Smooth muscle cell (in vitro differentiated cells): Measurements from ENCODE around the gene NREP. TPM values are rescaled to one million over a fixed set of nuclear protein-coding genes. Genes with fewer than 3 reads are reported as not detected.

Experiments used
- DNase-seq: peaks from one replicate; lab custom pipeline; 2025; ENCODE audit not compliant: unreplicated experiment; lab: John Stamatoyannopoulos, UW
- H2AFZ ChIP-seq: fragments of 200-600 bp; sonication (generic); 2 replicates; pipeline ENCODE4 v1.6.0; 2016; ENCODE audit warnings: antibody characterized with exemption, low read depth, mild to moderate bottlenecking
- H3F3A ChIP-seq: fragments of 200-600 bp; sonication (generic); 2 replicates; pipeline ENCODE4 v1.6.0; 2017; ENCODE audit warnings: antibody characterized with exemption, low read depth
- H3K27ac ChIP-seq: fragments of 200-600 bp; sonication (generic); 2 replicates; pipeline ENCODE4 v1.5.1; 2016; ENCODE audit warnings: low read depth, mild to moderate bottlenecking
- H3K27me3 ChIP-seq: fragments of 200-600 bp; sonication (generic); 2 replicates; pipeline ENCODE4 v1.6.1; 2016; ENCODE audit warnings: low read depth, mild to moderate bottlenecking
- H3K36me3 ChIP-seq: fragments of 200-600 bp; sonication (generic); 2 replicates; pipeline ENCODE4 v1.5.1; 2016; ENCODE audit warnings: low read depth
- H3K4me1 ChIP-seq: fragments of 200-600 bp; sonication (generic); 2 replicates; pipeline ENCODE4 v1.5.1; 2016; ENCODE audit warnings: low read depth
- H3K4me2 ChIP-seq: fragments of 200-600 bp; sonication (generic); 2 replicates; pipeline ENCODE4 v1.6.0; 2016; ENCODE audit warnings: mild to moderate bottlenecking
- H3K4me3 ChIP-seq: fragments of 200-600 bp; sonication (generic); 2 replicates; pipeline ENCODE4 v1.5.1; 2016; ENCODE audit warnings: mild to moderate bottlenecking
- H3K79me2 ChIP-seq: fragments of 200-600 bp; sonication (generic); 2 replicates; pipeline ENCODE4 v1.6.0; 2016; ENCODE audit warnings: low read depth, mild to moderate bottlenecking
- H3K9ac ChIP-seq: fragments of 200-600 bp; sonication (generic); 2 replicates; pipeline ENCODE4 v1.6.0; 2016; ENCODE audit warnings: low read depth
- H3K9me3 ChIP-seq: fragments of 200-600 bp; sonication (generic); replicated peaks from 2 replicates; pipeline ENCODE4 v1.5.1; 2016; ENCODE audit warnings: low read depth
- H4K20me1 ChIP-seq: fragments of 200-600 bp; sonication (generic); 2 replicates; pipeline ENCODE4 v1.6.0; 2016; ENCODE audit warnings: low read depth
- WGBS: methylation state at CpG from one replicate; pipeline ENCODE4 v1.1.7; 2016; ENCODE audit warnings: low lambda C conversion rate; 5-methylcytosine and 5-hydroxymethylcytosine counted together
- polyA plus RNA-seq: library from polyadenylated mRNA; unstranded; fragments of >200 nt; fragmentation: Nextera tagmentation; extraction: Ambion mirVana; gene quantifications from 2 replicates; pipeline ENCODE4 v1.2.1, GENCODE V29; 2016
- total RNA-seq: library from RNA; depleted of rRNA; stranded (reverse); fragments of >200 nt; gene quantifications from 2 replicates; pipeline ENCODE4 v1.2.3, GENCODE V29; 2014
- TF ChIP-seq, protein P1 (sequence below): fragments of 200-600 bp; sonication (generic); IDR thresholded peaks from 2 replicates; pipeline ENCODE4 v1.5.1; 2017; ENCODE audit warnings: borderline replicate concordance, mild to moderate bottlenecking, antibody characterized with exemption; ENCODE audit not compliant: insufficient read depth, poor library complexity, severe bottlenecking

The NREP gene
- total and polyA plus RNA-seq, 2 experiments from 2014 or later, result 191 to 270 TPM

DNA sequence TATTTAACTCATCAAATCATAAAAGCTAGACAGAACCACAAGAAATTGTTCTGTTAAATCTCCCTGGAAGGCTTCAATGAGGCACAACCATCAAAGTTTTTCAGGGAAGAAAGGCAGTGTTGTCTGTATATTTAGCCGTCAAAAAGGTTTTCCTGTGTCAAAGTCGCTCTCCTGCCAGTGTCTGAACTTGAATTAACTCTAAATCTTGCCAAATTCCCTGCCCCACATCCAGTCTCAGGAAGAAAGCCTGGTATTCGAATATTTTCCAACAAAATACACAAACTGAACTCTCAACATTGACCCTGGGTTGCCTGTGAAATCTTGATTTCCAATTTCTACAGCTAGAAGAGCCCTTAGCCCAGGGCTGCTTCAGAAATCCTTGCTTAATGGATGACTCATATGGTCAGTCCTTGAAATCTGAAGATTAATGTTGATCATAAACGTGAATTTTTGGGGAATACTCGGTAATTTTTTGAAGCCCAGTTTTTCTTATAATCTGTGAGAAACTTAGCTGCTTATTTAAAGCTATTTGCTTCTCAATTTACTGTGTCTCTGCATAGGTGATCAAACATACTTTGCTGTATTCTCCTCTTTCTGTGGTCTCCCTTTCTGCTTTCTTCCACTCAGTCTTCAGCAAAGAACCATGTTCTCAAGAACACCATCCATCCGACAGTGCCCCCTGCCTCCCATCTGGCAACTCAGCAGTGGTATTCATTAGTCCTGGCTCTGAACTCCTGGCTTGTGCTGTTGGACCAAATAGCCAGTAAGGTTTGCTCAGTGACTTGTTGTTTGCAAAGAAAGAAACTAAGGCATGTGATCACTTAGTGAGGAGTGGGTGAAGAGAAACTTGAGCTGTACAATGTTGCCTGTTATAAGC lies 58.9 kb downstream of the NREP start:
- H3K4me2 ChIP-seq, result no peak overlapping the region
- H3K27ac ChIP-seq, result no peak overlapping the region
- H3K79me2 ChIP-seq, result no peaks in the 10 kb centered on the region
- no peak overlapping the region for H3K4me3 ChIP-seq
- H3F3A ChIP-seq, result no peaks in the 10 kb centered on the region
- no peaks in the 10 kb centered on the region for H3K36me3 ChIP-seq
- H3K27me3 ChIP-seq, result no peaks in the 10 kb centered on the region
- no peaks in the 10 kb centered on the region for H3K9me3 ChIP-seq
- H2AFZ ChIP-seq, result no peak overlapping the region
- WGBS, result 72% methylated on average over 6 of the region's 6 CpGs
- no peak for DNase-seq
- no peaks in the 10 kb centered on the region for H4K20me1 ChIP-seq
- H3K9ac ChIP-seq, result no peak overlapping the region
- TF ChIP-seq, protein P1, sequence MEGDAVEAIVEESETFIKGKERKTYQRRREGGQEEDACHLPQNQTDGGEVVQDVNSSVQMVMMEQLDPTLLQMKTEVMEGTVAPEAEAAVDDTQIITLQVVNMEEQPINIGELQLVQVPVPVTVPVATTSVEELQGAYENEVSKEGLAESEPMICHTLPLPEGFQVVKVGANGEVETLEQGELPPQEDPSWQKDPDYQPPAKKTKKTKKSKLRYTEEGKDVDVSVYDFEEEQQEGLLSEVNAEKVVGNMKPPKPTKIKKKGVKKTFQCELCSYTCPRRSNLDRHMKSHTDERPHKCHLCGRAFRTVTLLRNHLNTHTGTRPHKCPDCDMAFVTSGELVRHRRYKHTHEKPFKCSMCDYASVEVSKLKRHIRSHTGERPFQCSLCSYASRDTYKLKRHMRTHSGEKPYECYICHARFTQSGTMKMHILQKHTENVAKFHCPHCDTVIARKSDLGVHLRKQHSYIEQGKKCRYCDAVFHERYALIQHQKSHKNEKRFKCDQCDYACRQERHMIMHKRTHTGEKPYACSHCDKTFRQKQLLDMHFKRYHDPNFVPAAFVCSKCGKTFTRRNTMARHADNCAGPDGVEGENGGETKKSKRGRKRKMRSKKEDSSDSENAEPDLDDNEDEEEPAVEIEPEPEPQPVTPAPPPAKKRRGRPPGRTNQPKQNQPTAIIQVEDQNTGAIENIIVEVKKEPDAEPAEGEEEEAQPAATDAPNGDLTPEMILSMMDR, result peak; percentile 7
- no peaks in the 10 kb centered on the region for H3K4me1 ChIP-seq

DNA sequence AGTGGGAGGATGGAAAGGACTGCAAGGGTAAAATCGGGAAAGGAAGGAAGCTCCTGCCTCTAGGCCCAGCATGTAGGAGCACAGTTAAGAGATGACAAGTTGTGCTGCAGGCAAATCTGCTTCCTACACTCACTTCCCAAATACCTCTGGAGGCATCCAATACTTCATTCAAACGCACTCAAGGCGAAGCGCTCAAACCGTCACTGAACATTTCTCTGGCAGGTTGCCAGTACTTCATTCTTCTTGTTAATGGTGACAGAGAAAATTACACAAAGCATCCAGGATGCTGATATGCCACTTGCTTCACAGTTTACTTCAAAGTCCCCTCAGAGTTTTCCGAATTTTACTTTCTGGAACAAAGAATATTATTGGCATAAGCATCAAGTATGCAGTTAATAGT lies 59.8 kb downstream of the NREP start:
- Histone ChIP-seq H3K27me3 (no peaks in the 10 kb centered on the region), H3K27ac (no peak overlapping the region), H3K9ac (no peak overlapping the region), H3K4me1 (no peaks in the 10 kb centered on the region), H3K9me3 (no peaks in the 10 kb centered on the region), H3F3A (no peaks in the 10 kb centered on the region), H3K36me3 (no peaks in the 10 kb centered on the region), H2AFZ (no peak overlapping the region), H3K79me2 (no peaks in the 10 kb centered on the region), H3K4me3 (no peak overlapping the region), H3K4me2 (no peak overlapping the region), H4K20me1 (no peaks in the 10 kb centered on the region)
- TF ChIP-seq, protein P1, result no peak
- DNase-seq, result no peak
- 78% methylated on average over 6 of the region's 6 CpGs for WGBS

DNA sequence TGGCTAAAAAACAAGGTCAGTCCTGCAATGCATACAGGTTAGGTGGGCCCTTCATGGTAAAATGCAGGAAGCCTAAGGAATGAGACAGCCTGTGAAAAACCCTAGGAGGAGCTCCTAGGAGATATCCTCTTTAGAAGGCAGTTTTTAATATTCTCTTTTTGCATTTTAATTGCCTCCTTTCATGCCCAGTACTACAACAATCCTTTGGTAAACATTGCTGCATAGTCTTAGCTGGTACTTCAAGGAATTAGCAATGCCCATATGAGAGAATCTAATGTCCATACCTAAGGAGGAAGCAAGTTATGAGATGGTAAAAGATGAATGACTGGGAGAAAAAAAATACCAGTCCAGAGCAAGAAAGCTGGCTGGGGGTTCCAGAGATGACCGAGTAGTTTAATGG lies 61.0 kb downstream of the NREP start:
- Histone ChIP-seq H3F3A (no peaks in the 10 kb centered on the region), H2AFZ (no peak overlapping the region), H3K27me3 (no peaks in the 10 kb centered on the region), H3K9me3 (no peaks in the 10 kb centered on the region), H3K4me3 (no peak overlapping the region), H4K20me1 (no peaks in the 10 kb centered on the region), H3K9ac (no peak overlapping the region), H3K4me1 (no peaks in the 10 kb centered on the region), H3K4me2 (peak overlapping the region; percentile 13), H3K36me3 (no peaks in the 10 kb centered on the region), H3K27ac (no peak overlapping the region), H3K79me2 (no peaks in the 10 kb centered on the region)
- 66% methylated on average over 1 of the region's 1 CpG for WGBS
- TF ChIP-seq, protein P1, result no peak
- DNase-seq, result no peak

DNA sequence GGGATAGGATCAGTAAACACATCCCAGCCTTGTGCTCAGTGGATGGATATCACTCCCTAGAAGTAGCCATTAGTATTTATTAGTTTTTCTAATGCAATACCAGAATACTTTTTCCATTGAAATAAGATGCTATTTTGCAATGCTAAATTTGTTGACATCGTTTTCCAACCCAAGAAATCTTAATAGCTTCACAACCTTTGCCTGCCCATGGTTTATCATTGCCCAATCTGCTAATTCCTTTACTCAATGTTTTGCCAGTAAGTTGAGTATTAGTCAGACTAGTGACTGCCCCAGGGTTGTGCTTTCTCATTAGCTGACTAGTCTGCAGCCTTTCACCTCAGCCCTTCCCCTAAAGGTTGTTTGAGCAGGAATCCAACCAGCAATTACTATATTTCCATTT lies 62.9 kb downstream of the NREP start:
- H2AFZ ChIP-seq, result no peak overlapping the region
- no peaks in the 10 kb centered on the region for H3K4me1 ChIP-seq
- H3K79me2 ChIP-seq, result no peaks in the 10 kb centered on the region
- TF ChIP-seq, protein P1, result no peak
- no peak overlapping the region for H3K27ac ChIP-seq
- WGBS, result 44% methylated on average over 1 of the region's 1 CpG
- H3F3A ChIP-seq, result no peaks in the 10 kb centered on the region
- no peak overlapping the region for H3K4me3 ChIP-seq
- DNase-seq, result no peak
- H3K9me3 ChIP-seq, result no peaks in the 10 kb centered on the region
- no peaks in the 10 kb centered on the region for H4K20me1 ChIP-seq
- no peak overlapping the region for H3K9ac ChIP-seq
- H3K27me3 ChIP-seq, result no peaks in the 10 kb centered on the region
- no peak overlapping the region for H3K4me2 ChIP-seq
- no peaks in the 10 kb centered on the region for H3K36me3 ChIP-seq
